ENCODE measurements around the gene CLMN. TPM values are rescaled to one million over a fixed set of nuclear protein-coding genes. Genes with fewer than 3 reads are reported as not detected.

The CLMN gene
- total and polyA plus RNA-seq, 2 donors (not counting 3 experiments of a cell fraction or from before 2014, with no cell fraction given) = 0.72 to 9.6 TPM

DNA sequence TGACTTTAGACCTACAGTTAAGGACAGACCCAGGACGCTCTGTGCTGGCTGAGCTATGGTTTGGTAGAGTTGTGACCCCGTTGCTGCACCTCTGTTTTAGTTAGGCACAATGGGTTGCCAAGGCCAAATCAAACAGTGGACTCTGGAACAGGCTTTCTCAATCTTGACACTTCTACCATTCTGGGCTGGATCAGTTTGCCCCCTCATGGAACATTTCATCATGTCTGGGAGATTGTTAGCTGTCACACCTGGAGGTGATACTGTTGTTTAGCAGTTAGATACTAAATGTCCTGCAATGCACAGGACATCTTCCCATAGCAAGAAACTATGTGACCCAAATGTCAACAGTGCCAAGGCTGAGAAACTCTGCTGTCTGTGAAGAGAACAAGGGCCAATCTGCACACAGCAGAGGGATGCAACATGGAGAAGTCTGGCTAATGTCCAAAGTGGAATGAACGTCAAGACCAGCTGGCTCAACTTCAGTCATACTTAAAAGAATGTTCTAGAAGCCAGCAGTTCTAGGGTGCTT is 96.8 kb downstream of the CLMN start:
- Histone ChIP-seq H3K9me3 (replicated peaks; ENCODE audit: control insufficient read depth, insufficient read depth, low read length) (no peaks in the 10 kb centered on the region), H2AFZ (ENCODE audit: low read depth, low read length) (no peak overlapping the region), H3K27ac (ENCODE audit: insufficient read depth, low read depth, low read length) (no peak overlapping the region), H3K27me3 (ENCODE audit: control insufficient read depth in 2 of 2, insufficient read depth in 2 of 2, low read length in 2 of 2) (no peaks in the 10 kb centered on the region), H3K9ac (replicated peaks; ENCODE audit: extremely low read depth, insufficient read depth, low read length) (no peak overlapping the region), H3K79me2 (ENCODE audit: control insufficient read depth, insufficient read depth, low read length) (no peaks in the 10 kb centered on the region), H3K9me1 (replicated peaks; ENCODE audit: control insufficient read depth, extremely low read depth, insufficient read depth, low read length) (no peaks in the 10 kb centered on the region), H3K4me3 (replicated peaks in 1 of 3; ENCODE audit: insufficient read depth in 1 of 3, low read depth in 1 of 3, low read length in 3 of 3) (no peak overlapping the region), H4K20me1 (replicated peaks; ENCODE audit: control insufficient read depth, extremely low read depth, insufficient read depth, low read length) (no peaks in the 10 kb centered on the region), H3K36me3 (ENCODE audit: control insufficient read depth in 2 of 2, extremely low read depth in 1 of 2, insufficient read depth in 2 of 2, low read length in 2 of 2) (no peaks in the 10 kb centered on the region), H3K4me1 (ENCODE audit: control insufficient read depth, extremely low read depth, insufficient read depth, low read length) (peaks cover 8% of the 10 kb centered on the region), H3K4me2 (ENCODE audit: insufficient read depth, low read length) (no peak overlapping the region)
- intact Hi-C loops (cut with micrococcal nuclease) = no loop called here
- dilution Hi-C loops (cut with MboI; ENCODE audit: extremely low pct_ligation_motif_present, low sequenced_read_pairs) = no loop called here
- POLR2A ChIA-PET = no interaction called here
- TF ChIP-seq MYC (IDR thresholded peaks at IDR 0.05; ENCODE audit: low read depth, low read length) (no peak), POLR2A (IDR thresholded peaks at IDR 0.05; ENCODE audit: low read depth, low read length) (no peak), FOS (IDR thresholded peaks at IDR 0.05; ENCODE audit: borderline replicate concordance, insufficient read depth, low read length) (no peak), EZH2 (IDR thresholded peaks at IDR 0.05; ENCODE audit: borderline replicate concordance, low read depth, low read length, severe bottlenecking) (no peak), CTCF (IDR thresholded peaks at IDR 0.05; ENCODE audit: extremely low read depth in 1 of 2, insufficient read depth in 1 of 2, low read depth in 1 of 2, low read length in 2 of 2) (no peak), JUN (IDR thresholded peaks at IDR 0.05; ENCODE audit: borderline replicate concordance, insufficient read depth, insufficient read length, low read depth) (no peak), POLR2AphosphoS5 (IDR thresholded peaks at IDR 0.05; ENCODE audit: insufficient read depth, low read depth, low read length) (no peak), GATA2 (IDR thresholded peaks at IDR 0.05; ENCODE audit: insufficient read depth, insufficient read length, low read depth, low read length) (no peak)
- TF ChIP-seq, protein P1, sequence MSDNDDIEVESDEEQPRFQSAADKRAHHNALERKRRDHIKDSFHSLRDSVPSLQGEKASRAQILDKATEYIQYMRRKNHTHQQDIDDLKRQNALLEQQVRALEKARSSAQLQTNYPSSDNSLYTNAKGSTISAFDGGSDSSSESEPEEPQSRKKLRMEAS (IDR thresholded peaks at IDR 0.05; ENCODE audit: insufficient read depth, insufficient read length) = no peak
- DNase-seq (ENCODE audit: low read depth, low spot score) (no peak), FAIRE-seq (no peak)
- no TSS peak for BruUV-seq (replicated peaks)
- CTCF ChIA-PET = no interaction called here
